ENCODE data around the gene ROS1.

DNA sequence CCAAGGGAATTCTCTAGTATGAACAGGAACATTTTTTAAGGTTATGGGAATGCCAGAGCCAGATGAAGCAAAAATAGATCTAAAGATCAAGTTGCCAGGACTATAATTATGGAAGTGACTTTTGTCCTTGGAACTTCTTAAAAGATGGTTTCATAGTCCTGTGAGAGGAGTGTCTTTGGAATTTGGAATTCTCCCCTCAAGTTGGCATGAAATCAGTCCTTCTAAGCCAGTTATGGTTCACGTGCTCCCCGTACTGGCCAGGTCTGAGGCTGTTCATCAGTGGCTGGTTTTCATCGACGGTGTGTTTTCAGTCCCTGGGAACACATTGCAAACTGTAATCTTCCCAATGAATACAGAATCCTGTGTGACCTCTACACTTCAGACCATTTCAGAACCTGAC is 97.2 kb downstream of the ROS1 start:
- TF ChIP-seq RAD21 (IDR thresholded peaks at IDR 0.05) (no peak), TAF1 (conservative IDR thresholded peaks at IDR 0.05) (no peak), RXRA (IDR thresholded peaks at IDR 0.05) (no peak), GABPA (IDR thresholded peaks at IDR 0.05 in 1 of 2, conservative IDR thresholded peaks at IDR 0.05 in 1 of 2) (no peak), JUND (IDR thresholded peaks at IDR 0.05) (no peak), EGR1 (IDR thresholded peaks at IDR 0.05; ENCODE audit: low read depth in 2 of 2) (no peak), SP1 (IDR thresholded peaks at IDR 0.05) (no peak), YY1 (IDR thresholded peaks at IDR 0.05) (no peak)
- TF ChIP-seq, protein P1, sequence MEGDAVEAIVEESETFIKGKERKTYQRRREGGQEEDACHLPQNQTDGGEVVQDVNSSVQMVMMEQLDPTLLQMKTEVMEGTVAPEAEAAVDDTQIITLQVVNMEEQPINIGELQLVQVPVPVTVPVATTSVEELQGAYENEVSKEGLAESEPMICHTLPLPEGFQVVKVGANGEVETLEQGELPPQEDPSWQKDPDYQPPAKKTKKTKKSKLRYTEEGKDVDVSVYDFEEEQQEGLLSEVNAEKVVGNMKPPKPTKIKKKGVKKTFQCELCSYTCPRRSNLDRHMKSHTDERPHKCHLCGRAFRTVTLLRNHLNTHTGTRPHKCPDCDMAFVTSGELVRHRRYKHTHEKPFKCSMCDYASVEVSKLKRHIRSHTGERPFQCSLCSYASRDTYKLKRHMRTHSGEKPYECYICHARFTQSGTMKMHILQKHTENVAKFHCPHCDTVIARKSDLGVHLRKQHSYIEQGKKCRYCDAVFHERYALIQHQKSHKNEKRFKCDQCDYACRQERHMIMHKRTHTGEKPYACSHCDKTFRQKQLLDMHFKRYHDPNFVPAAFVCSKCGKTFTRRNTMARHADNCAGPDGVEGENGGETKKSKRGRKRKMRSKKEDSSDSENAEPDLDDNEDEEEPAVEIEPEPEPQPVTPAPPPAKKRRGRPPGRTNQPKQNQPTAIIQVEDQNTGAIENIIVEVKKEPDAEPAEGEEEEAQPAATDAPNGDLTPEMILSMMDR (IDR thresholded peaks at IDR 0.05; ENCODE audit: low read depth, low read length, missing input control) = no peak
- TF ChIP-seq, protein P2, sequence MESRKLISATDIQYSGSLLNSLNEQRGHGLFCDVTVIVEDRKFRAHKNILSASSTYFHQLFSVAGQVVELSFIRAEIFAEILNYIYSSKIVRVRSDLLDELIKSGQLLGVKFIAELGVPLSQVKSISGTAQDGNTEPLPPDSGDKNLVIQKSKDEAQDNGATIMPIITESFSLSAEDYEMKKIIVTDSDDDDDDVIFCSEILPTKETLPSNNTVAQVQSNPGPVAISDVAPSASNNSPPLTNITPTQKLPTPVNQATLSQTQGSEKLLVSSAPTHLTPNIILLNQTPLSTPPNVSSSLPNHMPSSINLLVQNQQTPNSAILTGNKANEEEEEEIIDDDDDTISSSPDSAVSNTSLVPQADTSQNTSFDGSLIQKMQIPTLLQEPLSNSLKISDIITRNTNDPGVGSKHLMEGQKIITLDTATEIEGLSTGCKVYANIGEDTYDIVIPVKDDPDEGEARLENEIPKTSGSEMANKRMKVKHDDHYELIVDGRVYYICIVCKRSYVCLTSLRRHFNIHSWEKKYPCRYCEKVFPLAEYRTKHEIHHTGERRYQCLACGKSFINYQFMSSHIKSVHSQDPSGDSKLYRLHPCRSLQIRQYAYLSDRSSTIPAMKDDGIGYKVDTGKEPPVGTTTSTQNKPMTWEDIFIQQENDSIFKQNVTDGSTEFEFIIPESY (IDR thresholded peaks at IDR 0.05) = no peak
- TF ChIP-seq, protein P3, sequence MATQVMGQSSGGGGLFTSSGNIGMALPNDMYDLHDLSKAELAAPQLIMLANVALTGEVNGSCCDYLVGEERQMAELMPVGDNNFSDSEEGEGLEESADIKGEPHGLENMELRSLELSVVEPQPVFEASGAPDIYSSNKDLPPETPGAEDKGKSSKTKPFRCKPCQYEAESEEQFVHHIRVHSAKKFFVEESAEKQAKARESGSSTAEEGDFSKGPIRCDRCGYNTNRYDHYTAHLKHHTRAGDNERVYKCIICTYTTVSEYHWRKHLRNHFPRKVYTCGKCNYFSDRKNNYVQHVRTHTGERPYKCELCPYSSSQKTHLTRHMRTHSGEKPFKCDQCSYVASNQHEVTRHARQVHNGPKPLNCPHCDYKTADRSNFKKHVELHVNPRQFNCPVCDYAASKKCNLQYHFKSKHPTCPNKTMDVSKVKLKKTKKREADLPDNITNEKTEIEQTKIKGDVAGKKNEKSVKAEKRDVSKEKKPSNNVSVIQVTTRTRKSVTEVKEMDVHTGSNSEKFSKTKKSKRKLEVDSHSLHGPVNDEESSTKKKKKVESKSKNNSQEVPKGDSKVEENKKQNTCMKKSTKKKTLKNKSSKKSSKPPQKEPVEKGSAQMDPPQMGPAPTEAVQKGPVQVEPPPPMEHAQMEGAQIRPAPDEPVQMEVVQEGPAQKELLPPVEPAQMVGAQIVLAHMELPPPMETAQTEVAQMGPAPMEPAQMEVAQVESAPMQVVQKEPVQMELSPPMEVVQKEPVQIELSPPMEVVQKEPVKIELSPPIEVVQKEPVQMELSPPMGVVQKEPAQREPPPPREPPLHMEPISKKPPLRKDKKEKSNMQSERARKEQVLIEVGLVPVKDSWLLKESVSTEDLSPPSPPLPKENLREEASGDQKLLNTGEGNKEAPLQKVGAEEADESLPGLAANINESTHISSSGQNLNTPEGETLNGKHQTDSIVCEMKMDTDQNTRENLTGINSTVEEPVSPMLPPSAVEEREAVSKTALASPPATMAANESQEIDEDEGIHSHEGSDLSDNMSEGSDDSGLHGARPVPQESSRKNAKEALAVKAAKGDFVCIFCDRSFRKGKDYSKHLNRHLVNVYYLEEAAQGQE (IDR thresholded peaks at IDR 0.05) = no peak
- TF ChIP-seq, protein P4, sequence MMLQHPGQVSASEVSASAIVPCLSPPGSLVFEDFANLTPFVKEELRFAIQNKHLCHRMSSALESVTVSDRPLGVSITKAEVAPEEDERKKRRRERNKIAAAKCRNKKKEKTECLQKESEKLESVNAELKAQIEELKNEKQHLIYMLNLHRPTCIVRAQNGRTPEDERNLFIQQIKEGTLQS (IDR thresholded peaks at IDR 0.05) = no peak
